SKM-1 treated with dmso at 0.1 percent for 144 hours (cell line): Measurements from ENCODE around the gene MAST2.
A peak's percentile ranks its signal among the peaks of the same experiment; 100 is the strongest.

Source experiments
- DNase-seq: peaks from one replicate; lab custom pipeline; 2025; ENCODE audit not compliant: unreplicated experiment; lab: John Stamatoyannopoulos, UW

Gene MAST2

GRCh38 chr1:45974541-45975269 lies 171.3 kb downstream of the MAST2 start:
- no peak for DNase-seq

DNA sequence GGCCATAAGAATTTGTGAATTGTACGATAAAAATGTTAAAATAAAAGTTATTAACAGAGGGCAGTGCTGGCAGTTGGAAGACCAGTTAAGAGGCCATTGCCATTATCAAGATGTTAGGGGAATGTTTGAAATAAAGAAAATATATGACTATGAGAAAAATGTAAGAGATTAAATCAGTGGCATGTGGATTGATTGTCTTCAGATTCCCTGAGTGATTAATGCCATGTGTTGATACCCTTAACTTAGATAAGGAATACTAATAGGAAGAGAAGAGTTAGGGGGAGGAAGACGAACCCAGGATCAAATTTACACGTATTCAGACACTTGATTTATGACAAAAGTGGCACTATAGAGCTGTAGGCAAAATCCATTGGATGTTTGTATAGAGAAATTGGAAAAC lies 173.2 kb downstream of the MAST2 start:
- DNase-seq = no peak

DNA sequence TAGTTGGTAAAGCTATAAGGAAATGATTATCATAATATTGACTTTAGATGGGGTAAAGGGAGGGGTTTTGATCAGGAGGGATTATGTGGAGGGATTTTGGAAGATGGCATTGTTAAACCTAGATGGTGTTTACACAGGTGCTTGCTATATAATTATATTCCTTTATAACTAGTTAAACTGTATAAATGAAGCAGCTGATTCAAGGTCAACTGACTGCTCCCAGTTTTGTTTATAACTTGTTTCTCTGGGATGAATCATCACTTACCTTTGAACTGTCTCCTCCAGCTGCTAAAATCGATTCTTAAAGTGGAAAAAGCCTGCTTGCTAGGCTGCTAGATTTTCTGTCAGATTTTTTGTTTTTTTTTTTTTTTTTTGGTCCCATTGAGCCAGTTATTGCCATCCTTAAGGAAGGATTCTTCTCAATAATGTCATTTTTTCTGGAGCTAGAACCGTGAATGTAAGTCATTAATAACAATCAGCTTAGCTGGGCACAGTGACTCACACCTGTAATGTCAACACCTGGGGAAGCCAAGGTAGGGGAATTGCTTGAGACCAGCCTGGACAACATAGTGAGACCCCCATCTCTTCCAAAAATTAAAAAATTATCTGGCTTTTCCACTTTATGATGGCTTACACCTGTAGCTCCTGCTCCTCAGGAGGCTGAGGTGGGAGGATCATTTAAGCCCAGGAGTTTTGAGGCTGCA lies 175.8 kb downstream of the MAST2 start:
- no peak for DNase-seq

GRCh38 chr1:45979778-45980176 lies 176.4 kb downstream of the MAST2 start:
- no peak for DNase-seq

DNA sequence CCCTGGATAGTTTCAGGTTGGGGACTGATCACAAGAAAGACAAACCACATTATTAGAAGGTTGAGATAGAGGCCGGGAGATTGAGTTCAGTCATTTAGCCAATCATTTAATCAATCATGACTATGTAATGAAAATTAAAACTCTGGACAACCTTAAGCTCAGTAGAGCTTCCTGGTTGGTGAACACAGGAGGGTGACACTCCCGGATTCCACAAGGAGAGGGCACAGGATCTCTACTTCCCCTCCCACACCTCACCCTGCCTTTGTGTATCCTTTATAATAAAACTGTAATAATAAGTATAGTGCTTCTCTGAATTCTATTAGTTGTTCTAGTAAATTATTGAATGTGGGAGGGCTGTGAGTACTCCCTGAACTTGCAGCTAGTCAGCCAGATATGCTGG lies 178.9 kb downstream of the MAST2 start:
- DNase-seq = no peak

GRCh38 chr1:45983967-45984366 lies 180.6 kb downstream of the MAST2 start:
- no peak for DNase-seq

GRCh38 chr1:45987204-45987603 lies 183.8 kb downstream of the MAST2 start:
- DNase-seq = no peak

- no peak for DNase-seq
Observed at GRCh38 chr1:45989249-45989648, 185.8 kb downstream of the MAST2 start.

GRCh38 chr1:45994423-45994822 lies 191.0 kb downstream of the MAST2 start:
- DNase-seq = no peak

- no peak for DNase-seq
Observed at GRCh38 chr1:45995298-45995697, 191.9 kb downstream of the MAST2 start.

GRCh38 chr1:45998020-45998617 lies 194.7 kb downstream of the MAST2 start:
- no peak for DNase-seq

DNA sequence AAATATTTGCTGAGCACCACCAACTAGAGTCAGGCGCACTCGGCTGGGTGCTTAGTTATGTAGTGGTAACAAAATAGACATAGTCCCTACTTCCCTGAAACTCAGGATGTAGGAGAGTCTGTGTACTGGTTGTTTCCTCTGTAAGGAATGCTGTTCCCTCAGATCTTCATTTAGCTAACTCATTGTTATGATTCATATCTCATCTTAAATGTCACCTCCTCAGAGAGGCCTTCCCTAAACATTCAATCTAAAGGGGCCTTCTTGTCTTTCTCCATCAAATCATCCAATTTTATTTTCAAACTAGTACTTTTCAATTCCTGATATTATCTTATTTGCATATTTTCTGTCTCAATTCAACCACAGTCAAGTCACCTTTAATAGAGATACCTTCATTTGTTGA lies 196.1 kb downstream of the MAST2 start:
- DNase-seq = no peak

DNA sequence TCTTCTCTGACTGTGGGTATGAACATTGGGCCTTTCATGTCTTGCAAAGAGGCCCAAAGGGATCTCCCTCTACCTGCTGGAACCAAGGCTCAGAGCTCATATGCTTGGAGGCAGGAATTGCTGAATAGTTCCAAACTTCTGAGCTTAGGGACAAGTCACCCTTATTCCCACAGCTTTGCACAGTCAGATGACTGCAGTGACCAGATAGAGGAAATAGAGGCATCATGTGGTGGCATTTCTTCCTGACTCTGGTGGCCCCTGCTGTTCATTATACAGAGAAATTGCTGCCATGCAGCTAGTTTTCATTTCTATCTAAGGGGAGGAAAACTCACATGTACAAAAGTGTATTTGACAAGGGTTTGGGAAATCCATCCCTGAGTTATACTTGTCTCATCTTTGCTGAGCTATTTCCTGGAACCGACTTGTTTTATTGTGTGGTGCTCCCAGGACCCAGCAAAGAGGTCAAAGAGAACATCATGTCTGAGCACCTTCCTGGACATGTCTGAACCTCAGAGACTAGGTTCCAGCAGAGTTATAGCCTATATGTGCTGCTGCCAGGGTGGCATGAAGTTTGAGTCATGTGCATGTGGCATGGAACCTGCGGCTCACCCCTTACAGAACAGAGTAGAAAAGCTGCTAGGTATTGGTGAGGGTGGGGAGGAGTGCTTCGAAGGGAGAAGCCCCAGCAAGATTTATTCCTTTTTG lies 197.8 kb downstream of the MAST2 start:
- no peak for DNase-seq

DNA sequence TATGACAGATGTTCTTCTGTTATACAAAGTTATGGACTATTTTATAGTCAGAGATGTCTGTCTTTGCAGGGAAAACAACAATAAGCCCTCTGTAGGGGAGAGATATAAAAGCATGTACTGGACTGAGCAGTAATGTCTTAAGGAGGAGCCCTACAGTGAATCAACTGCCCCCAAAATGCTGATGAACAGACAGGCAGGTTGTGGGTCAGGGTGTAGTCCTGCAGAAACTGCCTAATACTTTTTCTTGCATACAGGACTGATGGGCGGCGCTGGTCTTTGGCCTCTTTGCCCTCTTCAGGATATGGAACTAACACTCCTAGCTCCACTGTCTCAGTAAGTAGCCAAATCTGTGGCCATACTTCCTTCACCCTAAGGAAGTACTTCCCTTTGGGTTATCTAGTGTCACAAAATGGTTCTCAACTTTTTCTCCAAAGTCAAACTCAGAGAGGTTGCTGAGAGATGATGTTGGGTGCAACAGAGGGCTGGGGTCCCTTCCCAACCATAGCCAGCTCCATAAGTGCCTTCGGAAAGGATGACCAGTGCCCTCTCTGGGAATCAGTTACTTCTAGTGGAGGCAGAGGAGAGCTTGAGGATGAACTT lies 199.2 kb downstream of the MAST2 start:
- DNase-seq = no peak

- peak; percentile 40 for DNase-seq
Observed at GRCh38 chr1:46003315-46003714, 199.9 kb downstream of the MAST2 start.

GRCh38 chr1:46004492-46004891 lies 201.1 kb downstream of the MAST2 start:
- DNase-seq = no peak

DNA sequence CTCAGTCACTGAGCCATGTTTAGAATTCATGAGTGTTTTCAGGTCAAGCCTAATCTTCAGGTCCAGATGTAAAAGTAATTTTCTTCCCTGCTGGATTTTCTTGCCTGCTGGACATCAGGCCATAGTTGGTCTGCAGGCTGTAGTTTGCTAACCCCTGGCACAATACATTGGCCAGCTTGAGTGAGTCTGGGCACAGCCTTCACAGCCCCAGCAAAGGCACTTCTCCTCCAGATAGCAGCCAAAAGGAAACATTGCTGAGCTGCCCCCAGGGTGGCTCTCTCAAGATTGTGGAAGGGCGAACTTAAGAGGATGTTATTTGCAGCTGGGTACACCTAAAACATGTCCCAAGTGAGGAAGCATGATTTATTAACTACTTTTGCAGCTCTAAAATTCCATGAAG lies 202.2 kb downstream of the MAST2 start:
- DNase-seq = no peak

DNA sequence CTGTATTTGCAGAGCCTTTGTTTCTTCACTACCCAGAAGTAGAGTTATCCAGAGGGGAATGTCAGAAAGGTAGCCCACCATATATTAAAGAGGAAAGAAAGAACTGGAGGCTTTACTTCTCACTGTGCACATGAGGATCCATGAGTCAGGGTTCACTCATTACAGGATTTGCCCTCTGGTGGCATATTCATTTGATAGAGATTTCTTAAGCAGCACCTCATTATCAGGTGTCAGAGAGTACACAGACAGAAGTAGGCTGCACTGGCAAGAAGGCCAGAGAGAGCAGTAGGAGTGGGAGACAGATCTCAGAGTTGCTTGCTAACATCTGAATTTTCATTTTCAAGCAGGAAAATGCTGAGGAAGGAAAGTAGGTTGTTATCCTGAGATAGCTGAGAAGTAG lies 205.2 kb downstream of the MAST2 start:
- DNase-seq = no peak

GRCh38 chr1:46010611-46011010 lies 207.2 kb downstream of the MAST2 start:
- DNase-seq = no peak

GRCh38 chr1:46011121-46011695 lies 207.8 kb downstream of the MAST2 start:
- no peak for DNase-seq

DNA sequence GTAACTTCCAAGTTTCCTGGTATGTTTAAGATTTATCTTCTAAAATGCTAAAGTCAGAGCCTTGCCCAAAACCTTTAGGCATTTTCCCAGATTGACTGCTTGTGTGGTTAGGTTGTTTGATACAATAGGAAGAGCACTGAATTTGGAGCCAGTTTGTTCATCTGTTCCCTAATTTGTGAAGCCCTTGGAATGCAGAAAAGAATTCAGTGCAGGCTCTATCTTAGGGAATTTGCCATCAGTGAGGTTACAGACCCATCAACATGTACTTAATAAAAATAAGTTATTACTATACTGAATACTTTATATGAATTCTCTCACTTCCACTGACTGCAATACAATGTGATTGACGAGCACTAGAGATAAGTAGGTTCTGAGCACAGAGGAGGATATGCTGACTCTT lies 208.8 kb downstream of the MAST2 start:
- DNase-seq = no peak
